PC-9 (cell line): ENCODE data around the gene COL1A2. TPM values are rescaled to one million over a fixed set of nuclear protein-coding genes. Genes with fewer than 3 reads are reported as not detected.

Source experiments
- BruUV-seq: library from RNA; stranded (reverse); fragments of 400-500 nt; replicated peaks from 2 replicates; lab custom pipeline; 2021; lab: Mats Ljungman, UMichigan
- CTCF ChIA-PET: fragments of 300-600 bp; sonication (Branson Sonifier 250); formaldehyde crosslinking; loops from one replicate; lab custom pipeline; 2022; ENCODE audit warnings: antibody characterized with exemption; lab: Charles Lee
- POLR2A ChIA-PET: fragments of 300-600 bp; sonication (Branson Sonifier 250); formaldehyde crosslinking; loops from one replicate; lab custom pipeline; 2022; ENCODE audit warnings: antibody characterized with exemption; ENCODE audit not compliant: unreplicated experiment; lab: Charles Lee
- DNase-seq, 2 experiments: peaks; one replicate each; pipeline versions ENCODE4 v3.0.0 to v3.0.0-alpha.2; 2015 to 2022; ENCODE audit warnings: mixed read lengths in 1 of 2
- H2AFZ ChIP-seq: fragments of 200-600 bp; sonication (generic); 2 replicates; pipeline ENCODE4 v1.8.1; 2017; ENCODE audit warnings: antibody characterized with exemption
- H3F3A ChIP-seq: fragments of 200-600 bp; sonication (generic); 2 replicates; pipeline ENCODE4 v1.8.1; 2017; ENCODE audit warnings: antibody characterized with exemption, mild to moderate bottlenecking, low read depth; ENCODE audit not compliant: insufficient read depth
- H3K27ac ChIP-seq: fragments of 200-600 bp; sonication (generic); 2 replicates; pipeline ENCODE4 v1.6.1; 2016; ENCODE audit warnings: mixed run types
- H3K27me3 ChIP-seq: fragments of 200-600 bp; sonication (generic); 2 replicates; pipeline ENCODE4 v1.6.1; 2016; ENCODE audit warnings: low read depth, mixed run types; ENCODE audit not compliant: insufficient read depth
- H3K36me3 ChIP-seq: fragments of 200-600 bp; sonication (generic); 2 replicates; pipeline ENCODE4 v1.6.1; 2016; ENCODE audit warnings: low read depth, mixed run types
- H3K4me1 ChIP-seq: fragments of 200-600 bp; sonication (generic); replicated peaks from 2 replicates; pipeline ENCODE4 v1.6.1; 2016; ENCODE audit warnings: mixed run types; ENCODE audit not compliant: insufficient read depth
- H3K4me2 ChIP-seq: fragments of 200-600 bp; sonication (generic); 2 replicates; pipeline ENCODE4 v1.6.1; 2017; ENCODE audit warnings: mixed run types
- H3K4me3 ChIP-seq: fragments of 200-600 bp; sonication (generic); 2 replicates; pipeline ENCODE4 v1.6.1; 2016; ENCODE audit warnings: mixed run types
- H3K79me2 ChIP-seq: fragments of 200-600 bp; sonication (generic); 2 replicates; pipeline ENCODE4 v1.6.1; 2017; ENCODE audit warnings: low read depth, mixed run types
- H3K9me2 ChIP-seq: fragments of 200-600 bp; sonication (generic); 2 replicates; pipeline ENCODE4 v1.8.1; 2017; ENCODE audit warnings: mild to moderate bottlenecking; ENCODE audit not compliant: insufficient read depth
- H3K9me3 ChIP-seq: fragments of 200-600 bp; sonication (generic); 2 replicates; pipeline ENCODE4 v1.8.1; 2016; ENCODE audit warnings: low read depth; ENCODE audit not compliant: insufficient read depth
- H4K20me1 ChIP-seq: fragments of 200-600 bp; sonication (generic); 2 replicates; pipeline ENCODE4 v1.8.1; 2017; ENCODE audit not compliant: insufficient read depth
- CTCF ChIP-seq: fragments of 200-600 bp; sonication (generic); conservative IDR thresholded peaks from 2 replicates; pipeline ENCODE4 v1.6.1; 2017; ENCODE audit warnings: mixed run types, antibody characterized with exemption, mild to moderate bottlenecking, moderate library complexity
- EZH2 ChIP-seq: fragments of 200-600 bp; sonication (generic); IDR thresholded peaks from 2 replicates; pipeline ENCODE4 v1.8.0; 2017; ENCODE audit warnings: antibody characterized with exemption, low read depth
- intact Hi-C: fragments of 100-400 bp; cut with micrococcal nuclease; formaldehyde crosslinking; loops from one replicate; pipeline ENCODE4 v1.10.0; 2022; ENCODE audit not compliant: unreplicated experiment
- total RNA-seq: library from RNA; stranded (reverse); gene quantifications from 2 replicates; pipeline ENCODE4 v1.2.3, GENCODE V29; 2021

Gene COL1A2
- total RNA-seq, 1 experiment from 2014 or later, result not detected

DNA sequence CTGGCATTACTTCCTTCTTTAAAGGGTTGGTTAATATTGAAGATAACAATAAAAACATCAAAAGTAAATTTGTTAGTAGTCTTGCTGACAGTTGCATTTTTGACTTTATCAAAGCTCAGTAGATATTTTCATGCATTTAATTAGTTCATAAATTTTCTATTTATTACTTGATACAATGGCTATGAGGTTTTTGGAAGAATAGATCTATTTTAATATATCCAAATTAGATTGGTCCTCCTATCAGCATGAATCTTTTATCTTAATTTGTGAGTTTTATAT is 16.4 kb downstream of the COL1A2 start:
- Histone ChIP-seq H3K27me3 (no peaks in the 10 kb centered on the region), H3K4me1 (no peaks in the 10 kb centered on the region), H3K9me3 (no peaks in the 10 kb centered on the region; the same call in 1 of the 2 replicates), H3F3A (no peaks in the 10 kb centered on the region), H2AFZ (no peak overlapping the region), H3K9me2 (no peaks in the 10 kb centered on the region), H3K4me3 (no peak overlapping the region), H3K79me2 (no peaks in the 10 kb centered on the region), H3K36me3 (no peaks in the 10 kb centered on the region), H3K27ac (no peak overlapping the region), H4K20me1 (no peaks in the 10 kb centered on the region), H3K4me2 (no peak overlapping the region)
- TF ChIP-seq EZH2 (no peak), CTCF (no peak)
- intact Hi-C loops, result no loop called here
- CTCF ChIA-PET, result no interaction called here
- no TSS peak for BruUV-seq
- POLR2A ChIA-PET, result no interaction called here
- no peak for DNase-seq

GRCh38 chr7:94412762-94413322 is 18.1 kb downstream of the COL1A2 start:
- CTCF ChIA-PET, result no interaction called here
- no peaks in the 10 kb centered on the region; the same call in 1 of the 2 replicates for H3K9me3 ChIP-seq
- 0 out of 2 replicates have a peak overlapping the region, but pooled peaks have one; percentile 23 for H2AFZ ChIP-seq
- no peak for DNase-seq
- no TSS peak for BruUV-seq
- no peaks in the 10 kb centered on the region for H3K79me2 ChIP-seq
- H3K36me3 ChIP-seq, result no peaks in the 10 kb centered on the region
- no peaks in the 10 kb centered on the region for H4K20me1 ChIP-seq
- no peak overlapping the region for H3K4me2 ChIP-seq
- no peak overlapping the region for H3K4me3 ChIP-seq
- H3K9me2 ChIP-seq, result no peaks in the 10 kb centered on the region
- intact Hi-C loops, result no loop called here
- no peak overlapping the region for H3K27ac ChIP-seq
- no peaks in the 10 kb centered on the region for H3K4me1 ChIP-seq
- TF ChIP-seq CTCF, result no peak
- TF ChIP-seq EZH2, result no peak
- POLR2A ChIA-PET, result no interaction called here
- no peaks in the 10 kb centered on the region for H3K27me3 ChIP-seq
- no peaks in the 10 kb centered on the region for H3F3A ChIP-seq

DNA sequence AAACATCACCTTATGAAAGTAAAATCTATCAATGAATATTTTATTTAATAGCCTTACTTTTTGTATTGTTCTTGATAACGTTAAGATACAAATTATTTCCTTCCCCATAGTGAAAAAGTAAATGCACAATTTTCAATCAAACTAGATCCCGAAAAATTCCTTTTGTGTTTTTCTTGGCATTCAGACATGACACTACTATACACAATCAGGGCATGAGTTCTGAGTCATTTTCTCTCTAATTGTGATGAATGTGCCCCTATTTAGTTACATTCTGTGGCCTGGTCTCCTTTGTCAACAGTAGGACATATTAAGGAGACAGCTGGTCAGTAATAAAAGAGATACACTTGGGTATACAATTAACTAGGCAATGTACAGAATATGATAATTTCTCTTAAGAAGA is 19.8 kb downstream of the COL1A2 start:
- Histone ChIP-seq H3K9me2 (no peaks in the 10 kb centered on the region), H3K27me3 (no peaks in the 10 kb centered on the region), H3K79me2 (no peaks in the 10 kb centered on the region), H3K27ac (no peak overlapping the region), H3K4me2 (no peak overlapping the region), H3K4me3 (no peak overlapping the region), H3F3A (no peaks in the 10 kb centered on the region), H3K36me3 (no peaks in the 10 kb centered on the region), H4K20me1 (no peaks in the 10 kb centered on the region), H3K4me1 (no peaks in the 10 kb centered on the region), H3K9me3 (no peaks in the 10 kb centered on the region; the same call in 1 of the 2 replicates), H2AFZ (no peak overlapping the region)
- TF ChIP-seq CTCF (no peak), EZH2 (no peak)
- DNase-seq, result no peak
- POLR2A ChIA-PET, result no interaction called here
- intact Hi-C loops, result no loop called here
- CTCF ChIA-PET, result no interaction called here
- BruUV-seq, result no TSS peak
